Astrocyte (in vitro differentiated cells and primary cell): ENCODE results near the gene SLC19A1.

ENCODE experiments used
- EZH2 ChIP-seq: IDR thresholded peaks from 2 replicates; pipeline ENCODE4 v1.6.1; 2012; ENCODE audit warnings: mild to moderate bottlenecking, low read length, inconsistent platforms; ENCODE audit not compliant: insufficient read depth
- TF ChIP-seq, protein P1 (sequence below): IDR thresholded peaks from 2 replicates; pipeline ENCODE4 v1.5.1; 2011; ENCODE audit warnings: low read depth, mild to moderate bottlenecking, inconsistent platforms, low read length, moderate library complexity; ENCODE audit not compliant: insufficient read depth

DNA sequence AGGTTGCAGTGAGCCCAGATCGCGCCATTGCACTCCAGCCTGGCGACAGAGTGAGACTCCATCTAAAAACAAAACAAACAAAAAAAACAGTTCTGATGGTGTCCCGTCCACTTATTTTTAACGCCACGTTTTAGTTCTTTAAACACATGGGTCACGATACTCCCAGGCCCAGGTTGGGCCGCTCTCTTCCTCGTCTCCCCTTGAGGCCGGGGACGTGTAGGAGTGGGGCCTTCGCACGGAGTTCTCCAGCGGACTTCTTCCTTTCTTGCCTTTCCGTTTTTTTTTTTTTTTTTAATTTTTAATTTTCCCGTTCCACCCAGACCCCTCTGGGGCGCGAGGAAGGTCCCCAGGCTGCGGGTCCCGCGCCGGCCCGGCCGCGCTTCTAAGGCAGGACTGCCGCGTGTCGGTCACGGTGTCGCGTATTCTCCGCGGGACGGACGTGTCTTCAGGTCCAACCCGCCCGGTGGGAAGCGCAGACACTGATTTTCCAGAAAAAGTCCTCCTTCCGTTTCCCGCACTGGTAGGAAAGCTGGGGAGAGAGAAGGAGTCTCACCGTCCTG lies 47.5 kb upstream of the SLC19A1 start:
- no peak for TF ChIP-seq EZH2
- TF ChIP-seq, protein P1, sequence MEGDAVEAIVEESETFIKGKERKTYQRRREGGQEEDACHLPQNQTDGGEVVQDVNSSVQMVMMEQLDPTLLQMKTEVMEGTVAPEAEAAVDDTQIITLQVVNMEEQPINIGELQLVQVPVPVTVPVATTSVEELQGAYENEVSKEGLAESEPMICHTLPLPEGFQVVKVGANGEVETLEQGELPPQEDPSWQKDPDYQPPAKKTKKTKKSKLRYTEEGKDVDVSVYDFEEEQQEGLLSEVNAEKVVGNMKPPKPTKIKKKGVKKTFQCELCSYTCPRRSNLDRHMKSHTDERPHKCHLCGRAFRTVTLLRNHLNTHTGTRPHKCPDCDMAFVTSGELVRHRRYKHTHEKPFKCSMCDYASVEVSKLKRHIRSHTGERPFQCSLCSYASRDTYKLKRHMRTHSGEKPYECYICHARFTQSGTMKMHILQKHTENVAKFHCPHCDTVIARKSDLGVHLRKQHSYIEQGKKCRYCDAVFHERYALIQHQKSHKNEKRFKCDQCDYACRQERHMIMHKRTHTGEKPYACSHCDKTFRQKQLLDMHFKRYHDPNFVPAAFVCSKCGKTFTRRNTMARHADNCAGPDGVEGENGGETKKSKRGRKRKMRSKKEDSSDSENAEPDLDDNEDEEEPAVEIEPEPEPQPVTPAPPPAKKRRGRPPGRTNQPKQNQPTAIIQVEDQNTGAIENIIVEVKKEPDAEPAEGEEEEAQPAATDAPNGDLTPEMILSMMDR: no peak
